K562 (cell line): ENCODE results near the gene ANXA8. TPM values are rescaled to one million over a fixed set of nuclear protein-coding genes. Genes with fewer than 3 reads are reported as not detected.
"Not testable (repeated sequence)": the region's sequence is repeated elsewhere in the genome, so short reads cannot be mapped to it uniquely, and the experiment has no call there.

ENCODE experiments used
- ATAC-seq: fragments of 200-7000 bp; cut with Tn5 transposase; 3 replicates; pipeline ENCODE4 v1.9.1; 2020; ENCODE audit warnings: moderate library complexity
- Bru-seq: library from RNA; stranded (reverse); fragments of 400-500 nt; gene quantifications from one replicate; lab custom pipeline; 2021; lab: Mats Ljungman, UMichigan
- BruChase-seq, 2 experiments: library from RNA; stranded (reverse); fragments of 400-500 nt; gene quantifications; one replicate each; lab custom pipeline; 2021; lab: Mats Ljungman, UMichigan
- BruUV-seq: library from RNA; stranded (reverse); fragments of 400-500 nt; replicated peaks from 2 replicates; lab custom pipeline; 2021; lab: Mats Ljungman, UMichigan
- CTCF ChIA-PET: fragments of 300-600 bp; formaldehyde crosslinking; extraction: SDS; loops from one replicate; lab custom pipeline; 2021; ENCODE audit warnings: low intra/inter-chr PET ratio; lab: Yijun Ruan, JAX
- POLR2A ChIA-PET: fragments of 300-600, 350-650 bp; sonication (Branson Sonifier 250); formaldehyde crosslinking; extraction: SDS; loops from one replicate; lab custom pipeline; 2021; ENCODE audit warnings: antibody characterized with exemption, inconsistent platforms; lab: Yijun Ruan, JAX
- DNase-seq, 4 experiments: peaks; one replicate each; pipeline versions ENCODE4 v3.0.0 to v3.0.0-alpha.2; 2011 to 2018; ENCODE audit warnings: low spot score in 3 of 4, mixed read lengths in 3 of 4; ENCODE audit errors: extremely low read depth in 1 of 4
- FAIRE-seq: peaks from 2 replicates; lab custom pipeline; 2011; peaks lifted over from hg19 to GRCh38; lab: Jason Lieb, UNC
- H2AFZ ChIP-seq: 2 replicates; pipeline ENCODE4 v1.6.0; 2011; ENCODE audit warnings: low read depth, low read length, control low read depth, inconsistent platforms
- H3K27ac ChIP-seq: fragments of 200-600 bp; 3 replicates; pipeline ENCODE4 v1.8.0; 2011; ENCODE audit warnings: low read depth, mild to moderate bottlenecking, control low read depth, inconsistent platforms, low read length, moderate library complexity, mixed read lengths; ENCODE audit errors: extremely low read depth
- H3K27me3 ChIP-seq, 2 experiments: fragments of 300-600 bp in 1 of 2; 2 replicates in 1 of 2; 3 replicates in 1 of 2; pipeline versions ENCODE4 v1.6.0 to v1.8.0; 2011; ENCODE audit warnings: inconsistent platforms in 2 of 2, low read length in 2 of 2, mild to moderate bottlenecking in 1 of 2, mixed read lengths in 1 of 2, moderate library complexity in 1 of 2; ENCODE audit not compliant: control insufficient read depth in 2 of 2, insufficient read depth in 2 of 2
- H3K36me3 ChIP-seq: fragments of 300-600 bp; 3 replicates; pipeline ENCODE4 v1.8.0; 2011; ENCODE audit warnings: mild to moderate bottlenecking, low read length, inconsistent platforms; ENCODE audit not compliant: control insufficient read depth, insufficient read depth
- H3K4me1 ChIP-seq, 2 experiments: fragments of 200-600 bp in 1 of 2; replicated peaks in 1 of 2; 2 replicates in 1 of 2; 3 replicates in 1 of 2; pipeline versions ENCODE4 v1.5.1 to v1.8.0; 2011; ENCODE audit warnings: inconsistent platforms in 2 of 2, low read length in 2 of 2, mild to moderate bottlenecking in 1 of 2, mixed read lengths in 1 of 2, moderate library complexity in 1 of 2; ENCODE audit not compliant: control insufficient read depth in 2 of 2, insufficient read depth in 2 of 2
- H3K4me2 ChIP-seq: 2 replicates; pipeline ENCODE4 v1.6.1; 2011; ENCODE audit warnings: low read length, control low read depth, inconsistent platforms, mixed read lengths; ENCODE audit not compliant: insufficient read depth
- H3K4me3 ChIP-seq: fragments of 200-600 bp; sonication (generic), shearing (Covaris generic); 2 replicates; pipeline ENCODE4 v1.5.1; 2016; ENCODE audit warnings: control low read depth, inconsistent platforms
- H3K79me2 ChIP-seq: fragments of 200-600 bp; 3 replicates; pipeline ENCODE4 v1.8.0; 2011; ENCODE audit warnings: low read length, inconsistent platforms; ENCODE audit not compliant: control insufficient read depth, insufficient read depth
- H3K9ac ChIP-seq, 2 experiments: 2 replicates each; pipeline versions ENCODE4 v1.6.0 to v1.6.1; 2011; ENCODE audit warnings: low read depth in 2 of 2, low read length in 2 of 2, control low read depth in 1 of 2, inconsistent platforms in 1 of 2, mild to moderate bottlenecking in 1 of 2, mixed read lengths in 1 of 2; ENCODE audit not compliant: insufficient read depth in 1 of 2
- H3K9me1 ChIP-seq: one replicate; pipeline ENCODE4 v1.6.0; 2011; ENCODE audit warnings: inconsistent platforms, mild to moderate bottlenecking, low read length, moderate library complexity; ENCODE audit not compliant: control insufficient read depth, insufficient read depth
- H3K9me3 ChIP-seq: replicated peaks from 2 replicates; pipeline ENCODE4 v1.5.1; 2011; ENCODE audit warnings: low read depth, low read length, inconsistent platforms; ENCODE audit not compliant: control insufficient read depth, insufficient read depth
- H4K20me1 ChIP-seq: replicated peaks from 2 replicates; pipeline ENCODE4 v1.6.1; 2011; ENCODE audit warnings: low read length, inconsistent platforms, mixed read lengths; ENCODE audit not compliant: control insufficient read depth, insufficient read depth
- WGBS: fragments of 100-300 bp; shearing (Covaris generic); methylation state at CpG from one replicate; pipeline ENCODE4 v1.1.6; 2016; ENCODE audit warnings: low coverage, mixed read lengths; ENCODE audit not compliant: insufficient coverage; ENCODE audit errors: missing lambda C conversion rate; 5-methylcytosine and 5-hydroxymethylcytosine counted together
- in situ Hi-C: fragments of 300-500 bp; cut with MboI; formaldehyde crosslinking; loops from 4 replicates; pipeline ENCODE4 v1.15.0; 2018; ENCODE audit warnings: inconsistent platforms, mixed read lengths
- intact Hi-C: fragments of 100-400 bp; cut with micrococcal nuclease; formaldehyde crosslinking; loops from 2 replicates; pipeline ENCODE4 v1.14.2; 2022
- long read RNA-seq, 3 experiments: library from polyadenylated mRNA in 2 of 3; library from RNA in 1 of 3; unstranded in 2 of 3; stranded (forward) in 1 of 3; transcript quantifications; one replicate each; pipeline ENCODE4 v2.0.0, GENCODE V29; 2019 to 2022
- polyA minus RNA-seq, 3 experiments: library from RNA; depleted of rRNA, polyadenylated mRNA; stranded (reverse); fragments of >200 nt; gene quantifications; 2 replicates each; pipeline ENCODE4 v1.2.3, GENCODE V29; 2011
- polyA plus RNA-seq, 8 experiments: library from polyadenylated mRNA; depleted of rRNA in 4 of 8; stranded (reverse) in 5 of 8; unstranded in 3 of 8; fragments of >200 nt; fragmentation: Nextera tagmentation in 2 of 8; fragmentation: Illumina TruSeq in 1 of 8; extraction: Ambion mirVana in 2 of 8; extraction: Trizol in 1 of 8; gene quantifications; 2 replicates each; pipeline versions ENCODE4 v1.2.1 to v1.2.3, GENCODE V29; 2011 to 2014; ENCODE audit warnings: inconsistent platforms in 1 of 8, missing spikeins in 1 of 8
- total RNA-seq, 7 experiments: library from RNA; depleted of rRNA in 6 of 7; stranded (reverse); fragments of >200 nt in 6 of 7; fragmentation: Illumina TruSeq in 2 of 7; extraction: Trizol in 2 of 7; gene quantifications; 2 replicates each; pipeline versions ENCODE4 v1.2.1 to v1.2.3, GENCODE V29; 2011 to 2021; ENCODE audit warnings: low replicate concordance in 1 of 7

Gene ANXA8, protein sequence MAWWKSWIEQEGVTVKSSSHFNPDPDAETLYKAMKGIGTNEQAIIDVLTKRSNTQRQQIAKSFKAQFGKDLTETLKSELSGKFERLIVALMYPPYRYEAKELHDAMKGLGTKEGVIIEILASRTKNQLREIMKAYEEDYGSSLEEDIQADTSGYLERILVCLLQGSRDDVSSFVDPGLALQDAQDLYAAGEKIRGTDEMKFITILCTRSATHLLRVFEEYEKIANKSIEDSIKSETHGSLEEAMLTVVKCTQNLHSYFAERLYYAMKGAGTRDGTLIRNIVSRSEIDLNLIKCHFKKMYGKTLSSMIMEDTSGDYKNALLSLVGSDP
- total RNA-seq (2011; cell fraction: chromatin; rRNA removed; ENCODE audit: low replicate concordance): not detected in 2 replicates
- total RNA-seq (2011; cell fraction: nucleolus; rRNA removed): not detected in 2 replicates
- total RNA-seq (2011; cell fraction: nucleoplasm; rRNA removed): not detected in 2 replicates
- total RNA-seq (2014; rRNA removed) (not detected in 2 replicates), total RNA-seq (2014; rRNA removed; fragmentation: Illumina TruSeq; extraction: Trizol) (not detected in 2 replicates), total RNA-seq (2015; rRNA removed; fragmentation: Illumina TruSeq; extraction: Trizol) (not detected in 2 replicates), total RNA-seq (2021) (not detected in 2 replicates), polyA plus RNA-seq (2011; rRNA removed) (not detected in 2 replicates), polyA plus RNA-seq (2014; fragmentation: Illumina TruSeq; extraction: Trizol) (not detected in 2 replicates), polyA plus RNA-seq (2014; fragmentation: Nextera tagmentation; extraction: Ambion mirVana) (not detected), polyA plus RNA-seq (2014; rRNA removed) (not detected in 2 replicates), polyA minus RNA-seq (2011; rRNA and poly(A)+ RNA removed) (not detected in 2 replicates), Bru-seq, nascent RNA (not detected), BruChase-seq, experiment 1, labeled RNA remaining after a 2-hour chase (not detected), BruChase-seq, experiment 2, labeled RNA remaining after a 6-hour chase (not detected)
- polyA plus RNA-seq (2011; cell fraction: cytosol; rRNA removed): not detected in 2 replicates
- polyA plus RNA-seq (2011; cell fraction: nucleus; rRNA removed): 0.10 TPM in 1 of 2 replicates, not detected in the other
- polyA plus RNA-seq (2012): not detected in 2 replicates
- not detected in 2 replicates for polyA minus RNA-seq (2011; cell fraction: cytosol; rRNA and poly(A)+ RNA removed)
- 0.13 TPM in 1 of 2 replicates, not detected in the other for polyA minus RNA-seq (2011; cell fraction: nucleus; rRNA and poly(A)+ RNA removed)
- long read RNA-seq, experiment 1: 0 reads
- long read RNA-seq, experiment 2: 0 reads
- long read RNA-seq, experiment 3: 0 reads

DNA sequence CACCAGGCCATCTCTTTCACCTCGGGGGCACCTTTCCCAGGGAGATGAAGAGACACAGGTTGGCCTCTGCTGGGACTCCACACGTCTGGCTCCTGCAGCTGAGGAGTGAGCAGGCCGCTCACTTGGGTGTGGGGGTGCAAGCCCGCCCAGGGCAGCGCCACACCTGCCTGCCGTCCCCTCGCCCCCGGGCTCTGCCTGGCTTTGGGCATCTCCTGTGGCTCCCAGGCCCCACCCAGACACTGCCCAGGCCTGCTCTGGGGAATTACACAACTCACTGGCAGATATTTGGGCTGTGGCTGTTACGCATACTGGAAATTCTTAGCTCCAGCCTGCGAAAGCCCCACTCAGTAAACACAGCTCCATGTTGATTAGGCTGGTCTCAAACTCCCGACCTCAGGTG lies at the start of gene ANXA8:
TSS of gene ANXA8 (minus strand) at position 193 of the 400 bp plus-strand sequence. CDS start at position 11, 182 bp downstream.
- H3K4me1 ChIP-seq, H3K4me3 ChIP-seq, intact Hi-C loops, H3K9me3 ChIP-seq, H3K9me1 ChIP-seq, H3K27ac ChIP-seq, FAIRE-seq, H3K4me2 ChIP-seq, DNase-seq, H3K27me3 ChIP-seq, H3K36me3 ChIP-seq, ATAC-seq, POLR2A ChIA-PET, H3K79me2 ChIP-seq, H4K20me1 ChIP-seq, H3K9ac ChIP-seq, BruUV-seq, CTCF ChIA-PET, H2AFZ ChIP-seq: not testable (repeated sequence)
- WGBS: 54% methylated on average over 6 of the region's 11 CpGs
- in situ Hi-C loops: loop anchor here (10.0 kb wide), 1 partner anchor 511 kb away; the partner anchor contains the start of gene FAM25C

DNA sequence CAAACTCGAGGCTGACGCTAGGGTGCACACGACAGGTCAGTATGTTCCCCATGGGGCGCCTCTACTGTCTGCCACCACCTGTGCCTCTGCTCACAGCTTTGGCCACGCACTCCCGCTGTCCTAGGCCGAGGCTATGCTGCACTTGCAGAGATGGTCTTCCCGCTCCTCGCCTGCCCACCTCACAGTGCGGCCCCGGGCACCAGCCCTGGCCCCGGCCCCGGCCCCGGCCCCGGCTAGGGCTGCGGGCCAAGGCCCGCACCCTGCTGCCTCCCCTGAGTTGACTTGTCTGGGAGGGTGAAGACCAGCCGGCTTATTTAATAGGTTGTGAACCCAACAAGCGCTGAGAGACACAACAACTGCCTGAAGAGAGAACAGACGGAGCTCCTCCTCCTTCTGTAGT lies 39.6 kb upstream of the ANXA8 start, which contains the start of gene AGAP9:
TSS of gene AGAP9 (minus strand) at position 164 of the 400 bp plus-strand sequence. CDS start at position 52, 112 bp downstream.
- ATAC-seq, DNase-seq, FAIRE-seq, H3K27ac ChIP-seq, CTCF ChIA-PET, H3K9me1 ChIP-seq, intact Hi-C loops, H4K20me1 ChIP-seq, H3K36me3 ChIP-seq, in situ Hi-C loops, H3K27me3 ChIP-seq, H3K4me3 ChIP-seq, H3K4me2 ChIP-seq, H3K79me2 ChIP-seq, H3K9me3 ChIP-seq, H3K9ac ChIP-seq, BruUV-seq, H3K4me1 ChIP-seq, POLR2A ChIA-PET, H2AFZ ChIP-seq: not testable (repeated sequence)
- no CpG with 5 or more reads among the region's 20 CpGs for WGBS

DNA sequence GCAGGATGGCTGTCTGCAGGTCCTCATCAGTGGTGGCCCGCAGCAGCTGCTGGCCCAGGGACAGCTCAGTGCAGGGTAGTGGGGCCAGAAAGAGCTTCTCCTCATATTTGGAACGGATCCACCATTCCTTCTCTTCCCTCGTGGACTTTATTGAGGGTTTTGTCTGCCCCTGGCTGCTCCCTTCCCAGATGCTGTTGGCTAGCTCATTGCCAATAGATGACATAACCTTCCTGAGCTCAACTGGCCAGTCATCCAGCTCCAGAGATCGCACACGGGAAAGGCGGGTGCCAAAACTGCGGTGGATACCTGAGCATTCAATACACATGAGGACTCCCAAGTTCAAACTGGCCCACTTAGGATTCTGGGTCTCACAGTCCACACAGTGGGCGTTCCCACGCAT lies 18.4 kb upstream of the ANXA8 start:
- H3K9ac ChIP-seq, POLR2A ChIA-PET, H3K36me3 ChIP-seq, H3K79me2 ChIP-seq, H3K9me3 ChIP-seq, H3K9me1 ChIP-seq, in situ Hi-C loops, H3K4me2 ChIP-seq, FAIRE-seq, H3K4me3 ChIP-seq, ATAC-seq, H4K20me1 ChIP-seq, CTCF ChIA-PET, H3K27me3 ChIP-seq, BruUV-seq, H3K27ac ChIP-seq, H2AFZ ChIP-seq, H3K4me1 ChIP-seq, DNase-seq, intact Hi-C loops: not testable (repeated sequence)
- 67% methylated on average over 1 of the region's 9 CpGs for WGBS
